ENCODE data around the gene ZNF548.
"Not testable (repeated sequence)": the region's sequence is repeated elsewhere in the genome, so short reads cannot be mapped to it uniquely, and the experiment has no call there.

Gene ZNF548

DNA sequence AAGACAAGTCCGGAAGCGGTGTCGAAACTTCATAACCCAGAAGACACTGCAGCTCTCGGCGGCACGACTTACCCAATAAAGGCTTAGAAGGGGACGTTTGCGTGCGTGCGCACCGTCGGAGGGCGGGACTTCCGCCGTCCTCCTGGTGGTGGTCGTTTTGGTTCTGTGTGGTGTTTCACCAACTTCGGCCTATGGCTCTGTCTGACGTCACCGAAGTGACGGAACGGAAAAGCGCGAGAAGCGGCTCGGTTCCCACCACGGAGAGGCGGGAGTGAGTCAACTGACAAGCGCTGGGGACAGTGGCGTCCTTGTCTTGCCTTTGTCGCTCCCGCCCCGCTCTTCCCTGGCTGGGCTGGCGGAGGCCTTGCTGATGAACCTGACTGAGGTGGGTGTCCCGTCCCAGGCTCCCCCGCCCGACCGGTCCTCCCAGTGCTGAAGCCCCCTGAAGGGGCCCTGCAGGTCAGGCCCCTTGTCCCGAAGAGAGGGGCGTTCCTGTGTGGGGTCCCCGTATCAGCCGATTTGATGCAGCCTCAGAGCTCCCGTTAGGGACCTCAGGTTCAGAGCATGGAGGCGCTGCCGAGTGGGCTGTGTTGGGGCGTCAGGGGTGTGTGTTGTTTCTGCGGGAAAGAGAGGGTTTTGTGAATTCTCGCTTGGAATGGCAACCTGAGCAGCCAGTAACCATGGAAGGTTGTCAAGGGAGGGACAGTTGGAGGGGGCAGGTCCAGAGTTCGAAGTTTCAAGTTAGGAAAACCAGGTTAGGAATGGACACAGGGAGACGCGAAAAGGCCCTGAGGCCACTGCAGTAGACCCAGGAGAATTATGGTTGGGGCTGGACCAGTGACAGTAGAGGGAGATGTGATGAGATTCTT is at the start of gene ZNF548:
Gene ZNF548 (plus strand): TSS at position 125 of the 869 bp plus-strand sequence. CDS start 246 bp downstream, at position 371.
- peak; percentile 92 to 95 for DNase-seq (ENCODE audit: low read depth in 2 of 2)

DNA sequence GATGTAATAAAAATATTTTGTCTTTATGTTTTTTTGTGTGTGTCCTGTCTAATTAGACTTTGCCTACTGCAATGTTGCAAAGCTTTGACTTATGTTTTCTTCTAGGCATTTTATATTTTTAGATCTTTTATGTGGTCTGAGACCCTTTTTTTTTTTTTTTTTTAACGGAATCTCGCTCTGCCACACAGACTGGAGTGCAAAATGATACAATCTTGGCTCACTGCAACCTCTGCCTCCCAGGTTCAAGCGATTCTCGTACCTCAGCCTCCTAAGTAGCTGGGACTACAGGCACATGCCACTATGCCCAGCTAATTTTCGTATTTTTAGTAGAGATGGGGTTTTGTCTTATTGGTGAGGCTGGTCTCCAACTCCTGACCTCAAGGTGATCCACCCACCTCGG is 47.1 kb upstream of the ZNF548 start:
- DNase-seq (ENCODE audit: low read depth in 2 of 2): no peak

DNA sequence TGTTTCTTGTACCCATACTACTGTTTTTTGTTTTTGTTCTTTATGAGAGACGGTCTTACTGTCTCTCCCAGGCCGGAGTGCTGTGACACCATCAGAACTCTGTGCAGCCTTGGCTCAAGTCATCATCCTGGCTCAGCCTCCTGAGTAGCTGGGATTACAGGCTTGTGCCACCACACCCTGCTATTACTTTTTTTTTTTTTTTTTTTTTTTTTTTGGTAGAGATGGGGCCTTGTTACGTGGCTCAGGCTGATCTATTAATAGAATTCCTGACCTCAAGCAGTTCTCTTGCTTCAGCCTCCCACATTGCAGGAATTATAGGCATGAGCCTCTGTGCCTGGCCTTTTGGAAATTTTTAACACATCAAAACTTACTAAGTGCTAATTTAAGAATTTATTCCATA is 41.5 kb upstream of the ZNF548 start:
- no peak for DNase-seq (ENCODE audit: low read depth in 2 of 2)

DNA sequence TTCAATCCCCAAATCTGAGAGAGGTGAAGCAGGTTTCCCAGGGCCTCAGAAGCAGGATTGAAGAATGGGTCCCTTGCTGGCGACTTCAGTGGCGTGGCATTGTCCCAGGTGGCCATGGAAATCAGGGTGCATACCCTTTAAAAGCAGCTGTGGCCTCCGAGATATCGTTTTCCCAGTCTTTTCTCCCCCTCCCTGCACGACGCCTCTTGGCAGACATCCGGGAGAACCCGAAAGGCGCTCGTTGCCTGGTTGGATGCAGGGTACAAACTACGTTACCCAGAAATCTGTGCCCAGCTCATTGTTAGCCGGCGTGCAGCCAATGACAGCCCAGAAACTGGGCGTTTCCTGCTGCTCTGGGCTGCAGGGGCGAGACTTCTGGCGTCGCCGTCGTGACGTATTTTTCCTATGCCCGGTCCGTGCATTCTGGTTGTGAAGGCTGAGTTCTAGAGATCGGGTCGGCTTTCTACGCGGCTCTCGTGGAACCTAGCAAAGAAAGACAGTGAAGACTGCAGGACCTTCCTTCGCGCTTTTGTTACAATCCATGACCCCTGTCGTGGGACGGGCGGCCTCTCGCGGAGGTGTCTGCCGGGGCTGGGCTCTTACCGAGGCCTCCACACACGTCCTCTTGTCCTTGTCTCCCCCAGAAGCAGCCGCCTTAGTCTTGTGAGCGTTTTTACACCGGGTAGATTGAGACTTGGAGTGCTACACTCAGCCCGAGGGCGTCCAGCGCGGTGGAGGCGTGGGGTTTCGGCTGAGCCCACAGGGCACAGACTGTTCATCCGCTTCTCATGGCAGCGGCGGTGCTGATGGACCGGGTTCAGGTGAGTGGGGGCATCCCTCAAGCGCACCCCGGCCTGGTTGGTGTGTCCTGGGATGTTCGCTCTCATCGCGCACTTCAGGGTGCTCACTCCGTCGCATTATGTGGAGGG is 38.5 kb upstream of the ZNF548 start, which contains the start of gene ZNF304:
Gene ZNF304 (plus strand): TSS at position 395 of the 929 bp plus-strand sequence. CDS start 394 bp downstream, at position 789.
- peak; percentile 67 to 68 for DNase-seq (ENCODE audit: low read depth in 2 of 2)

DNA sequence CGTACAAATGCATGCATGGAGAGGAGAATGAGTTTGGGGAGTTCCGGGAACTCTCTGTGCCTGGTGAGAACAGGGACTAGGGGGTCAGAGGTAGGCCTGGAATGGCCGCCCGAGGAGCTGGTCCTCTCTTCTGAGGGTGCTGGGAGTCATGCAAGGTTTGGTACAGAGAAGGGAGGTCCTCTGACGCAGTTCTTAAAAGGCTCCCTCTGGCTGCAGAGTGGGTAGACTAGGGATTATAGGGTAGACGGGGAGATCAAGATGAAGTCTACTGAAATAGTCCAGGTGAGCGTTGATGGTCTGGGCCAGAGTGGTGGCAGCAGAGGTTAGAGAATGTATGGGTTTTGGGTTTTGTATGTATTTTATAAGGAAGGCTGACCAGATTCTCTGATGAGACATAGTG is 37.8 kb upstream of the ZNF548 start:
- DNase-seq (ENCODE audit: low read depth in 2 of 2): no peak

DNA sequence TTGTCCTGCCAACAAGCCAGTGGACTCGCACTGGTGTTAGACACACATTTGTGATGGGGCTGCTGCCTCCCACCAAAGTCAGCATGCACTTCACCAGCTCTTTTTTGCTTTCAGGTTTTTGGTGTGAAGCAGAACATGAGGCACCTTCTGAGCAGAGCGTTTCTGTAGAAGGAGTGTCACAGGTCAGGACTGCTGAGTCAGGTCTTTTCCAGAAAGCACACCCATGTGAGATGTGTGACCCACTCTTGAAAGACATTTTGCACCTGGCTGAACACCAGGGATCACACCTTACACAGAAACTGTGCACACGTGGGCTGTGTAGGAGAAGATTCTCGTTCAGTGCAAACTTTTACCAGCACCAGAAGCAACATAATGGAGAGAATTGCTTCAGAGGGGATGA is 33.7 kb upstream of the ZNF548 start:
- no peak for DNase-seq (ENCODE audit: low read depth in 2 of 2)

DNA sequence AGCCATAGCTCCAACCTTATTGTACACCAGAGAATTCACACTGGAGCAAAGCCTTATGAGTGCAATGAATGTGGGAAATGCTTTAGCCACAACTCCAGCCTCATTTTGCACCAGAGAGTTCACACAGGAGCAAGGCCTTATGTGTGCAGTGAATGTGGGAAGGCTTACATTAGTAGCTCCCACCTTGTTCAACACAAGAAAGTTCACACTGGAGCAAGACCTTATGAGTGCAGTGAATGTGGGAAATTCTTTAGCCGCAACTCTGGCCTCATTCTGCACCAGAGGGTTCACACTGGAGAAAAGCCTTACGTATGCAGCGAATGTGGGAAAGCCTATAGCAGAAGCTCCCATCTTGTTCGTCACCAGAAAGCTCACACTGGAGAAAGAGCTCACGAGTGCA is 32.2 kb upstream of the ZNF548 start:
- DNase-seq (ENCODE audit: low read depth in 2 of 2): no peak

DNA sequence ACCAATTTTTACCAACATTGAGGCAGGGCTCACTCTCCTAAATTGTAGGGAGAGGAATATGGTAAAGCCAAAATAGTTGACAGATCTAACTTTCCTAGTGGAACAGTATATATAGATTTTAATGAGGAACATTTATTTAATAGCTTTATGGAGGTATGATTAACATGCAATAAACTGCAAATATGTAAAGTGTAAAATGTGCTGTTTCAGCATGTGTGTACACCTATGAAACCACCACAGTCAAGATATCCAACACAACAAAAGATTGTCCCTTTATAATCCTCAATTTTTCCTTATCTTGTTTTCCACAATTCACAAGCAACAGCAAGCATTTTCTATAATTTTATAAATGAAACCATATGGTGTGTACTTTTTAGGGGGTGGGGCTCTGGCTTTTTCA is 30.4 kb upstream of the ZNF548 start:
- DNase-seq (ENCODE audit: low read depth in 2 of 2): no peak

DNA sequence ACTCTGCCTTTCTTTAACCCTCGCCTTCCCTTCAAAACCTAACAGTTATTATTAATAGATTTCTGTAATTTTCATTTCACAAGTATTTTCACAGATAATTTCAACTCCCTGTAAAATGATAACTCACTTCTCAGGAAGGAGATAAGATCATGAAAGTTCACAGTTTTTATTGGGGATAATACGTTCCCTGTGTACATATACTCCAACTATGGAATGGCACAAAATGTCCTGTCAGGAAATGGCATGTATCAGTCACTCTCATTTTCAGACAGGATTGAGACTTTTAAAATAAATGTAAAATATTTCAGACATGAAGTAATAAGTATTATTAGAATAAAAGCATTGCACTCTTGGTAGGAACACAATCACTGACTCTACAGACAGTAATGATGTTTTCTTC is 27.2 kb upstream of the ZNF548 start:
- no peak for DNase-seq (ENCODE audit: low read depth in 2 of 2)

DNA sequence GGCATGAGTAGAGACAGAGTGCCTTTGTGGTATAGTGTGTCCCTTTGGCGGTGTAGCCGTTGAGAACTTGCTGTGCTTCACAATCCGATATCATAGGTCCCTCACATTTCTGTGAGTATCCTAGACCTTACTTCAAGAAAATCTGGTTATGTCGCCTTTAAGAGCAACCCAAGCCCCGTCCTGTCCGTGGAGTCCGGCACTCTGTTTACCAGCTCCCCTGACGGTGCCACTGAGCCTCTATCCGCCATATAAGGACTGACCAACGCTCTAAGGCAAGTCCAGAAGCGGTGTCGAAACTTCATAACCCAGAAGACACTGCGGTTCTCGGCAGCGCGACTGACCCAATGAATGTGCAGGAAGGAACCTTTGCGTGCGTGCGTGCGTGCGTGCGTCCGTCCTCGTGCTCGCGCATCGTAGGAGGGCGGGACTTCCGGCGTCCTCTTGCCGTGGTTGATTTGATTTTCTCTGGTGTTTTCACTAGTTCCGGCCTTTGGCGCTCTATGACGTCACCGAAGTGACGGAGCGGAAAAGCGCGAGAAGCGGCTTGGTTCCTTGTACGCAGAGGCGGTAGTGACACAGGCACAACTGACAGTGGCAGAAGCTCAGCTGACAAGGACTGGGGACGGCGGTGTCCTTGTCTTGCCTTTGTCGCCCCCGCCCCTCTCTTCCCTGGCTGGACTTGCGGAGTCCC is 26.5 kb upstream of the ZNF548 start, which contains the start of the genes TRAPPC2B and ZNF547:
Gene TRAPPC2B (plus strand): TSS at position 555 of the 691 bp plus-strand sequence. CDS start 1,283 bp downstream, outside the sequence.
Gene ZNF547 (plus strand): TSS at position 555 of the 691 bp plus-strand sequence. CDS start 5,005 bp downstream, outside the sequence.
- DNase-seq (ENCODE audit: low read depth in 2 of 2): peak; percentile 95 to 96

DNA sequence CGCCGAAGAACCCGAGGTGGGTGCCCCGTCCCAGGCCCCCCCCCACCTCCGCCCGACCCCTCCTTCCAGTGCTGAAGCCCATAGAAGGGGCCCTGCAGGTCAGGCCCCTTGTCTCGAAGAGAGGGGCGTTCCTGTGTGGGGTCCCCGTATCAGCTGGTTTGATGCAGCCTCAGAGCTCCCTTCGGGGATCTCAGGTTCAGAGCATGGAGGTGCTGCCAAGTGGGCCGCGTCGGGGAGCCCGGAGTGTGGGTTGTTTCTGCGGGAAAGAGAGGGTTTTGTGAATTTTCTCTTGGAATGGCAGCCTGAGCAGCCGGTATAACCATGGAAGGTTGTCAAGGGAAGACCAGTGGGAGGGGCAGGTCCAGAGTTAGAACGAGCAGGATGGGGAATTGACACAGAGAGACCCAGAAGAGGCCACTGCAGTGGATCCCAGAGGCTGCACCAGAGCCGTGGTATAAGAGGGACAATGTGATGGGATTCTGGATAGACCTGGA is 25.9 kb upstream of the ZNF548 start:
- DNase-seq (ENCODE audit: low read depth in 2 of 2): no peak

DNA sequence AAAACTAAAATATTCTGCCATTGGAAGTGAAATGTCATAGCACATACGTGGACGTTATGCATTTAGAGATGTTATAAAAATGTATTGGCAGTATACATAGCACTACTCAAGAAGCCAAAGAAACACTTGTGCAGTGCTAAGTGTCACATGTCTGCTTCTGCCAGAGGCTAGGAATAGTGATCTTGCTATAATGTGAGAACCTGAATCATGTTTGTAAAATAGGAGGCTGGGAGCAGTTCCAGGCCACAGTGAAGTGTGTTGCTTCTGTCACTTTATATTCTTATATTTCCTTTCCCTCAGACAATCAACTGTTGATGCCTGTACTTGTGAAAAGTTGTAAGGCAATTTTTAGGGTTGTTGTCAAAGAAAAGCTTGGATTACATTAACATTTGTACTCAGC is 22.9 kb upstream of the ZNF548 start:
- DNase-seq (ENCODE audit: low read depth in 2 of 2): no peak

DNA sequence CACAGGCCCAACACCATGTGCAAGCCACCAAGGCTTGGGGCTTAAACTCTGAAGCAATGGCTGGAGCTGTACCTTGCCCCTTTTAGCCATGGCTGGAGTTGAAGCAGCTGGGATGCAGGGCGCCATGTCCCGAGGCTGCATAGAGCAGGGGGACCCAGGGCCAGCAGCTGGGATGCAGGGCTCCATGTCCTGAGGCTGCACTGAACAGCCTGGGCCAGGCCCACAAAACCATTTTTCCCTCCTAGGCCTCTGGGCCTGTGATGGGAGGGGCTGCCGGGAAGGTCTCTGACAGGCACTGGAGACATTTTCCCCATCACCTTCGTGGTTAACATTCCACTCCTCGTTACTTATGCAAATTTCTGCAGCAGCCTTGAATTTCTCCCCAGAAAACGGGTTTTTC is 15.5 kb upstream of the ZNF548 start:
- DNase-seq (ENCODE audit: low read depth in 2 of 2): no peak

DNA sequence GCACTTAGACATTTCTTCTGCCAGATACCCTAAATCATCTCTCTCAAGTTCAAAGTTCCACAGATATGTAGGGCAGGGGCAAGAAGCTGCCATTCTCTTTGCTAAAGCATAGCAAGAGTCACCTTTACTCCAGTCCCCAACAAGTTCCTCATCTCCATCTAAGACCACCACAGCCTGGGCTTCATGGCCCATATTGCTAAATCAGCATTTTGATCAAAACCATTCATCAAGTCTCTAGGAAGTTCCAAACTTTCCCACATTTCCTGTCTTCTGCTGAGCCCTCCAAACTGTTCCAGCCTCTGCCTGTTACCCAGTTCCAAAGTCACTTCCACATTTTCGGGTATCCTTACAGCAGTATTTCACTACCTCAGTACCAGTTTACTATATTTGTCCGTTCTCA is 15.0 kb upstream of the ZNF548 start:
- DNase-seq (ENCODE audit: low read depth in 2 of 2): not testable (repeated sequence)

DNA sequence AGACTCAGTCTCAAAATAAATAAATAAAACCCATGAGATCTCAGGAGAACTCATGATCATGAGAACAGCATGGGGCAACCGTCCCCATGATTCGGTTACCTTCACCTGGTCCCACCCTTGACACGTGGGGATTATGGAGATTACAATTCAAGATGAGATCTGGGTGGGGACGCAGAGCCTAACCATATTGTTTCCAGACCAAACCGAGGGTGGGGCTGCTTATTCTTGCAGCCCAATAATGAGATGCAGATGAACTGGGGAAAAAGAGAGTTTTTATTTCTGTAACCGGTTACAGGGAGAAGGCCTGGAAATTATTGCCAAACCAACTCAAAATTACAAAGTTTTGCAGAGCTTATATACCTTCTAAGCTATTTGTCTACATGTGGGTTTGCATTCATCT is 13.5 kb upstream of the ZNF548 start:
- DNase-seq (ENCODE audit: low read depth in 2 of 2): no peak

DNA sequence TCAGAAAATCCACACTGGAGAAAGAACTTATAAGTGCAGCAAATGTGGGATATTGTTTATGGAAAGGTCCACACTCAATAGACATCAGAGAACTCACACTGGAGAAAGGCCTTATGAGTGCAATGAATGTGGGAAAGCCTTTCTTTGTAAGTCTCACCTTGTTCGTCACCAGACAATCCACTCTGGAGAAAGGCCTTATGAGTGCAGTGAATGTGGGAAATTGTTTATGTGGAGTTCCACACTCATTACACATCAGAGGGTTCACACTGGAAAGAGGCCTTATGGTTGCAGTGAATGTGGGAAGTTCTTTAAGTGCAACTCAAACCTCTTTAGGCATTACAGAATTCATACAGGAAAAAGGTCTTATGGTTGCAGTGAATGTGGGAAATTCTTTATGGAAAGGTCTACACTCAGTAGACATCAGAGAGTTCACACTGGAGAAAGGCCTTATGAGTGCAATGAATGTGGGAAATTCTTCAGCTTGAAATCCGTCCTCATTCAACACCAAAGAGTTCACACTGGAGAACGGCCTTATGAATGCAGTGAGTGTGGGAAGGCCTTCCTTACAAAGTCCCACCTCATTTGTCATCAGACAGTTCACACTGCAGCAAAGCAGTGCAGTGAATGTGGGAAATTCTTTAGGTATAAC is 12.0 kb upstream of the ZNF548 start:
- no peak for DNase-seq (ENCODE audit: low read depth in 2 of 2)

DNA sequence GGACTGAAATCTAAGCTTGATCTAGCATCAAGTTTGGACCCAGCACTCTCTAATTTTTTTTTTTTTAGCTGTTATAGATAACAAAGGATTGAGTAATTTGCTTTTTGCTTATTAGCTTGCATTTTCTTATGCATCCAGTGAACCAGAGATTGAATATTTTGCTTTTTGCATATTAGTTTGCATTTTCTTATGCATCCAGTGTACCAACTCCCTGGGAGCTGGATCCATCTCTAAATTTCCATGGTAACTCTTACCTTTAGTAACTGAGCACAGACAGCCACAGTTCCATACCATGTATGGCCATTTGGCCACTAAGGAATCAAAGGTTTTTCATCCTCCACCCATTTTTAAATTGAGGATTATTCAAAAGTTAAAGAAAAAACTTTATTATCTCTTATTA is 8.7 kb upstream of the ZNF548 start:
- no peak for DNase-seq (ENCODE audit: low read depth in 2 of 2)

DNA sequence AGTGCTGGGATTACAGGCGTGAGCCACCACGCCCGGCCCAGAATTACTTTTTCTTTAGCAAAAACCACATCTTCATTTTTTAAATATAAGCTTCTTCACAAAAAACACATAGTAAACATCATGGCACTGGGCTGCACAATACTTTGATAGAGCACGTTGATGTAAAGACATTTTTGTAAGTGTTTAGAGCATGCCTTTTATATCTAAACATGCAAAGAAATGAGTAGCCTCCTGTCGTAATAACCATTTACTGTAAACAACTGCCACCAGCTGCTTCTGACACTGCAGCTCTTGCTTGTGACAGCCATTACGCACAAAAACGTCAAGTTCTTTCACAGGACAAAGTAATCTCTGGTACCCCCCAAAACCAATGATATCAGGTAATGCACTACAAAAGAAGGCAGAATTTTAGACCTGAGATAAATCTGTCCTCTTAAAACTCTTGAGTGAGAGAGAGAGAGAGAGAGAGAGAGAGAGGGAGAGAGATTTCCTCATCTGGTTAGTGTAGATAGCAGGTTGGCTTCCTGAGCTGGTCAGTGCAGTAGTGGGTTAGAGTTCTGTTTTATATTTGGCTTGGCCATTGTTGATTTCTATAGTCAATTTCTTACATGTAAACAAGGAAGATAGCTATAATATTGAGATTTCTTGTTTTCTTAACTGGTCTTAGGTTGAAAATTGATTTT is 6.7 kb upstream of the ZNF548 start:
- DNase-seq (ENCODE audit: low read depth in 2 of 2): no peak

DNA sequence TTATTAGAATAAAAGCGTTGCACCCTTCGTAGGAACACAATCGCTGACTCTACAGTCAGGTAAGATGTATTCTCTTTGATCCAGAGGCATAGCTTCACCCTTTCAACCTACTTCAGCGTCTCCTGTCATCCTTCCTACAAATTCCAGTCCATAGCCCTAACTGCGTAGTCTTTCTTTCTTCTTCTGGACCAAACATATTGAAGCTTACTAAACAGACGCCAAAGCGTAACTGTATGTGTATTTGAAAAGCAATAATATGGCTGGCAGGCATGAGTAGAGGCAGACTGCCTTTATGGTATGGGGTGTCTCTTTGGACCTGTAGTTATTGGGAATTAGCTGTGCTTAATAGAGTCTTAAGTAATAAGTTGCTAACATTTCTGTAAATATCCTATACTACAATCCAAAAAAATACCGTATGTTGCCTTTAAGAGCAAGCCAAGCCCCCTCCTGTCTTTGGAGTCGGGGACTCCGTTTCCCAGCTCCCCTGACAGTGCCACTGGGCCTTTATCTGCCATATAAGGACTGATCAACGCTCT is 392 bp upstream of the ZNF548 start:
- DNase-seq (ENCODE audit: low read depth in 2 of 2): no peak

DNA sequence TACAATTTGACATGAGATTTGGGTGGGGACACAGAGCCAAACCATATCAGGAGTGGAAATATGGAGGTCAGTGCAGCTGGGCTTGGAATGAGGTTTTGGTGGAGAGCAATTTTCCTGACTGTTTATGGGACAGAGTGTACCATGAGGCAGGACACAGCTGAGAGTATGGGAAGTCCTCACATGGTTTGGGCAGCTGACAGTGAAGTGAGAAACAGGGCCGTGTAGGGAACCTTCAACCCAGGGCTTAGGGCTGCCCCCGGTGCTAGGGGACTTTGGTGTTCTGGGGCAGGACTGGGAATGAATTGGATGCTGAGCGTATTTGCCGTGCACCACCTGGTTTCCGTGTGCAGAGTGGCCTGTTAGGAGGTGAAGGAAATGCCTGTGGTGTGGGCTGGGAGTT is 6.1 kb downstream of the ZNF548 start:
- DNase-seq (ENCODE audit: low read depth in 2 of 2): no peak

All from stimulated activated CD4-positive, alpha-beta T cell treated with anti-CD3 and anti-CD28 coated beads, Interleukin-1b, Interleukin-23, amount 100 ng/mL, for 4 hours (primary cell).